ENCODE results near the gene STX10. TPM values are rescaled to one million over a fixed set of nuclear protein-coding genes. Genes with fewer than 3 reads are reported as not detected.
A peak's percentile ranks its signal among the peaks of the same experiment; 100 is the strongest.

Gene STX10
- total RNA-seq (2021) (63.3 and 69.5 TPM in 2 replicates), Bru-seq, nascent RNA (percentile 62 among the genes with signal in this experiment), BruChase-seq, experiment 1, labeled RNA remaining after a 2-hour chase (percentile 72 among the genes with signal in this experiment), BruChase-seq, experiment 2, labeled RNA remaining after a 6-hour chase (percentile 79 among the genes with signal in this experiment)
- long read RNA-seq, transcript STX10-204 (8 exons, 1,136 nt): major isoform, 59 of 103 reads
- long read RNA-seq, partial matches to known transcripts: 25 of 103 reads
- long read RNA-seq, other reads (novel, unspliced or antisense): 11 of 103 reads

GRCh38 chr19:13150187-13150930, at the start of gene STX10, which contains the start of gene IER2:
TSS of gene STX10 (minus strand) at chr19:13150375. CDS start at chr19:13150173, 202 bp downstream.
TSS of gene IER2 (plus strand) at chr19:13150411. CDS start at chr19:13153187, 2,776 bp downstream.
- intact Hi-C loops (cut with micrococcal nuclease; ENCODE audit: unreplicated experiment): loop anchor here (2.0 kb wide), 2 partner anchors 14 to 32 kb away; partner anchors contain the start of gene NACC1
- peak; percentile 55 for TF ChIP-seq CTCF (conservative IDR thresholded peaks at IDR 0.05; ENCODE audit: low read depth, low read length)
- no peak for TF ChIP-seq EZH2 (IDR thresholded peaks at IDR 0.05; ENCODE audit: borderline replicate concordance, low read depth, low read length, poor library complexity, severe bottlenecking)
- ChIA-PET CTCF (interaction anchor here (0.5 to 1.1 kb wide), 3 partner anchors 30 to 144 kb away, joined by 3 to 4 read pairs (median 3); no protein-coding TSS in a partner anchor), POLR2A (ENCODE audit: low non-redundant PET) (no interaction called here)
- Histone ChIP-seq H3K36me3 (ENCODE audit: insufficient read depth, low read length, poor library complexity, severe bottlenecking) (peaks cover 17% of the 10 kb centered on the region), H3K9me3 (ENCODE audit: low read depth, low read length, poor library complexity, severe bottlenecking) (no peaks in the 10 kb centered on the region), H3K4me1 (ENCODE audit: insufficient read depth, low read length, poor library complexity, severe bottlenecking) (peaks cover 6% of the 10 kb centered on the region), H3K27me3 (replicated peaks; ENCODE audit: insufficient read depth, low read depth, low read length, poor library complexity) (no peaks in the 10 kb centered on the region), H3K27ac (ENCODE audit: low read depth, low read length, poor library complexity, severe bottlenecking) (peak within 1 kb of the TSS; percentile 98), H3K4me3 (ENCODE audit: low read depth, low read length, poor library complexity, severe bottlenecking) (peak within 1 kb of the TSS; percentile 72)
- DNase-seq (ENCODE audit: low spot score): peak; percentile 97
- no TSS peak for BruUV-seq (replicated peaks)

GRCh38 chr19:13198634-13199033, 48.5 kb upstream of the STX10 start:
- Histone ChIP-seq H3K4me3 (ENCODE audit: low read depth, low read length, poor library complexity, severe bottlenecking) (no peak overlapping the region), H3K27ac (ENCODE audit: low read depth, low read length, poor library complexity, severe bottlenecking) (no peak overlapping the region), H3K4me1 (ENCODE audit: insufficient read depth, low read length, poor library complexity, severe bottlenecking) (no peaks in the 10 kb centered on the region), H3K9me3 (ENCODE audit: low read depth, low read length, poor library complexity, severe bottlenecking) (no peaks in the 10 kb centered on the region), H3K36me3 (ENCODE audit: insufficient read depth, low read length, poor library complexity, severe bottlenecking) (no peaks in the 10 kb centered on the region), H3K27me3 (replicated peaks; ENCODE audit: insufficient read depth, low read depth, low read length, poor library complexity) (no peaks in the 10 kb centered on the region)
- no peak for DNase-seq (ENCODE audit: low spot score)
- intact Hi-C loops (cut with micrococcal nuclease; ENCODE audit: unreplicated experiment): no loop called here
- POLR2A ChIA-PET (ENCODE audit: low non-redundant PET): interaction anchor here (0.6 kb wide), 1 partner anchor 42 kb away, joined by 3 read pairs; no protein-coding TSS in a partner anchor
- CTCF ChIA-PET: interaction anchor here (0.7 kb wide), 1 partner anchor 16 kb away, joined by 3 read pairs; no protein-coding TSS in a partner anchor
- TF ChIP-seq EZH2 (IDR thresholded peaks at IDR 0.05; ENCODE audit: borderline replicate concordance, low read depth, low read length, poor library complexity, severe bottlenecking) (no peak), CTCF (conservative IDR thresholded peaks at IDR 0.05; ENCODE audit: low read depth, low read length) (no peak)
- no TSS peak for BruUV-seq (replicated peaks)

- TF ChIP-seq CTCF (conservative IDR thresholded peaks at IDR 0.05; ENCODE audit: low read depth, low read length): no peak
- no peak for TF ChIP-seq EZH2 (IDR thresholded peaks at IDR 0.05; ENCODE audit: borderline replicate concordance, low read depth, low read length, poor library complexity, severe bottlenecking)
- H3K4me3 ChIP-seq (ENCODE audit: low read depth, low read length, poor library complexity, severe bottlenecking): no peak overlapping the region
- BruUV-seq (replicated peaks): no TSS peak
- no peaks in the 10 kb centered on the region for H3K4me1 ChIP-seq (ENCODE audit: insufficient read depth, low read length, poor library complexity, severe bottlenecking)
- no peaks in the 10 kb centered on the region for H3K9me3 ChIP-seq (ENCODE audit: low read depth, low read length, poor library complexity, severe bottlenecking)
- no peak overlapping the region for H3K27ac ChIP-seq (ENCODE audit: low read depth, low read length, poor library complexity, severe bottlenecking)
- POLR2A ChIA-PET (ENCODE audit: low non-redundant PET): no interaction called here
- DNase-seq (ENCODE audit: low spot score): no peak
- H3K27me3 ChIP-seq (replicated peaks; ENCODE audit: insufficient read depth, low read depth, low read length, poor library complexity): no peaks in the 10 kb centered on the region
- intact Hi-C loops (cut with micrococcal nuclease; ENCODE audit: unreplicated experiment): no loop called here
- CTCF ChIA-PET: interaction anchor here (0.6 to 1.2 kb wide), 2 partner anchors 43 to 85 kb away, joined by 3 to 9 read pairs; no protein-coding TSS in a partner anchor
- no peaks in the 10 kb centered on the region for H3K36me3 ChIP-seq (ENCODE audit: insufficient read depth, low read length, poor library complexity, severe bottlenecking)
These were observed 45.5 kb upstream of the STX10 start for GRCh38 chr19:13195678-13196077.

All from A673 (cell line).